ENCODE data around the gene PARVA.

The PARVA gene

DNA sequence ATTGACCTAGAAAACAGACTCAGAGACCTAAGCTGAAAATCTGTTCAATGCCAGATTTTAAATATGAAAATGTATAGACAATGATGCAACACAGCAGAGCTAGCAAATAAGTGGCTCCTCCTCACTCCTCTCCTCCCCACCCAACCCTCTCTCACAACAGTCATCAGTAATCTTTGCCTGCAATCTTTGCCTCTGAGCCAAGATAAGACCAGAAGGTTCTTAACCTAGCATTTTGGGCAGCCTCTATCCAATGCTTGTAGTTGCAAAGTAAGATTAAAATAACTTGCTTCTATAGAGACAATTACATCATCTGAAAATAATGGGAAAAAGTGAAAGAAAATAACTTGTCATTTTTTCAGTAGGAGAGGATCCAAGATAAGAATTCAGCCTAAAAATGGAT is 117.3 kb downstream of the PARVA start:
- DNase-seq (ENCODE audit: low read depth) = peak; percentile 27
- H3K4me3 ChIP-seq (ENCODE audit: low read length) = no peak overlapping the region
- TF ChIP-seq, protein P1, sequence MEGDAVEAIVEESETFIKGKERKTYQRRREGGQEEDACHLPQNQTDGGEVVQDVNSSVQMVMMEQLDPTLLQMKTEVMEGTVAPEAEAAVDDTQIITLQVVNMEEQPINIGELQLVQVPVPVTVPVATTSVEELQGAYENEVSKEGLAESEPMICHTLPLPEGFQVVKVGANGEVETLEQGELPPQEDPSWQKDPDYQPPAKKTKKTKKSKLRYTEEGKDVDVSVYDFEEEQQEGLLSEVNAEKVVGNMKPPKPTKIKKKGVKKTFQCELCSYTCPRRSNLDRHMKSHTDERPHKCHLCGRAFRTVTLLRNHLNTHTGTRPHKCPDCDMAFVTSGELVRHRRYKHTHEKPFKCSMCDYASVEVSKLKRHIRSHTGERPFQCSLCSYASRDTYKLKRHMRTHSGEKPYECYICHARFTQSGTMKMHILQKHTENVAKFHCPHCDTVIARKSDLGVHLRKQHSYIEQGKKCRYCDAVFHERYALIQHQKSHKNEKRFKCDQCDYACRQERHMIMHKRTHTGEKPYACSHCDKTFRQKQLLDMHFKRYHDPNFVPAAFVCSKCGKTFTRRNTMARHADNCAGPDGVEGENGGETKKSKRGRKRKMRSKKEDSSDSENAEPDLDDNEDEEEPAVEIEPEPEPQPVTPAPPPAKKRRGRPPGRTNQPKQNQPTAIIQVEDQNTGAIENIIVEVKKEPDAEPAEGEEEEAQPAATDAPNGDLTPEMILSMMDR (IDR thresholded peaks at IDR 0.05; ENCODE audit: insufficient read depth, low read depth, low read length, missing control alignments) = no peak

DNA sequence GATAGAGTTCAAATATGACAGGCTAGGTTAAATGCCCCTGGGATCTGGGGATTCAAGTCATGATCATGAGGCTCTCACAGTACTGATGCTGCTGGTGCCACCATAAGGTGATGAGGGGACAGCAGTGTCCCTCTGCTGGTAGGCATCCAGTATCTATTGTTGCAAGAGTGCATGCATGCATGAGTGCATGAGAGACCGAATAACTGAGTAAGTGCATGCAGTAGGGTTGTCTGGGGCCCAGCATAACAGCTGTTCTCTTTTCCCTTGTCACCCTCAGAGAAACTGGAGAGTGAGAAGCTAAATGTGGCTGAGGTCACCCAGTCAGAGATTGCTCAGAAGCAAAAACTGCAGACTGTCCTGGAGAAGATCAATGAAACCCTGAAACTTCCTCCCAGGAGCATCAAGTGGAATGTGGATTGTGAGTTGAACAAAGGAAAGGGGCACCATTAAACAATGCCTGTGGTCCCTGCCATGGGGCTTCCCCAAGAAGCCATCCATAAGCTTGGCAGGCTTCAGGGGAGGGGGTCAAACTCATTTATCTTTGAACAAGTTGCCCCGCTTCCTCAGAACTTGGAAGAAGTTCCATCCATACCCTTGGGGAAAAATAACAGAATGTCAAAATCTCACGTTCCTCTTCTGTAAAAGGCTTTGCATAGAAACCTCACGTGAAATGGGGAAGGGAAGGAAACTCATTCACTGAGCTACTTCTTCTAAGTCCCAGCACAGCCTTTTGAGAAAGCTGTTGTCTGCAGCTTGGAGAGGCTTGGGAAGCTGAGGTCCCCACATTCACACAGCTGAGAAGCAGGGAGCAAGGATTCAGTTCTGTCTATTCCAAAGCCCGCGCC is 119.0 kb downstream of the PARVA start:
- TF ChIP-seq, protein P1 (IDR thresholded peaks at IDR 0.05; ENCODE audit: insufficient read depth, low read depth, low read length, missing control alignments) = peak; percentile 22
- DNase-seq (ENCODE audit: low read depth) = no peak
- H3K4me3 ChIP-seq (ENCODE audit: low read length) = no peak overlapping the region

DNA sequence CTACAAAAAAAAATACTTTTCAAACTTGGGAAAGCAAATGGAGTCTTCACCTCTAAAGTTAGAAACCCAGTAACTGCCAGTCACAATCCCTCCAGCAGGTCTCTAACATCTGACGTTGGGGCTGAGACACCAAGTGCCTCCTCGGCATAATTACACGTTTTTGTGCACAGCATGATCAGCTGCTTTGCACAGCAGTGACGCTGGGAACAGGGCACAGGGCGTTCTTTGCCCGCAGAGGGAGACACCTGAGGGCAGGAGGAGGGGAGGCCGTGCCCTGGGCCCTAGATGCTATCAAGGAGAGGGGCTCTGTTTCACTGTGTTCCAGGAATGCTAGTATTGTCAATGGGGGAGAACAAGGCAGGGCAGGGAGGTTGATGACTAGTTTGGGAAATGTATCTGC is 120.1 kb downstream of the PARVA start:
- H3K4me3 ChIP-seq (ENCODE audit: low read length) = no peak overlapping the region
- TF ChIP-seq, protein P1 (IDR thresholded peaks at IDR 0.05; ENCODE audit: insufficient read depth, low read depth, low read length, missing control alignments) = no peak
- DNase-seq (ENCODE audit: low read depth) = no peak

DNA sequence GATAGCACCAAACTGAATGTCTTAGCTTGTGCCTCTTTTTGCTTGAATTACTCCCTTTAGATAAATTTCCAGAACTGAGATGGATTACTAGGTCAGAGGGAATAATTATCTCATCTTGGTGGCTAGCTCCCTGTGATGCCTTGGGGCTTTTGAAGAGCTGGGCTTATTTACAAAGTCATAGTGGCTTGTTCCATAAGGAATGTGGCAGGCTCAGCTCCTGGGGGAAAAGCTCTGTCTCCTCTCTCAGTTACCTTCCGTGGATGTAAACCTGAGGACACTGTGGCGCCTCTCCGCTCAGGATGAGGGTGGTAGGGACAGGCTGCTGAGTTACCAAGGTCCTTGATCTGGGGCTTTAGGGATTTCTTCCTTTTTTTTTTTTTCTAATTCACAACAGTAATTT is 121.7 kb downstream of the PARVA start:
- no peak overlapping the region for H3K4me3 ChIP-seq (ENCODE audit: low read length)
- DNase-seq (ENCODE audit: low read depth) = no peak
- TF ChIP-seq, protein P1 (IDR thresholded peaks at IDR 0.05; ENCODE audit: insufficient read depth, low read depth, low read length, missing control alignments) = no peak

DNA sequence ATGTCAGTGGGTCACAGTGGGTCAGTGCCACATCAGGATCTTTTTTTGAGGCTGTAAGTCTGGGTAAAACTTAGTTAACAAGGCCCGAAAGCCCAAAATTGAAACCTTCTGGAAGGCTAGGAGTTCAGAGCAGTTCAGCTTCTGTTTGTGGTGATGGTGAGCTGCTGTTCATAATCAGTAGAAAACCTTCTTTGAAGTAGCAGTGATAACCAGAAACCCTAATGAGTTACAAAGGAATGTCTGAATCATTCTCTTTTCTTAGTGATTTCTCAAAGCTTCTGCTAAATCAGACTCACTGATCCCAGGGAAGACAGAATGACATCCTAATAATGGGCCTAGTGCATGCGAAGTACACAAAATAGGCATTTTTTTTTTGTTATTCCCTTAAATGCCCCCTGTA is 124.7 kb downstream of the PARVA start:
- no peak overlapping the region for H3K4me3 ChIP-seq (ENCODE audit: low read length)
- DNase-seq (ENCODE audit: low read depth) = no peak
- TF ChIP-seq, protein P1 (IDR thresholded peaks at IDR 0.05; ENCODE audit: insufficient read depth, low read depth, low read length, missing control alignments) = no peak

DNA sequence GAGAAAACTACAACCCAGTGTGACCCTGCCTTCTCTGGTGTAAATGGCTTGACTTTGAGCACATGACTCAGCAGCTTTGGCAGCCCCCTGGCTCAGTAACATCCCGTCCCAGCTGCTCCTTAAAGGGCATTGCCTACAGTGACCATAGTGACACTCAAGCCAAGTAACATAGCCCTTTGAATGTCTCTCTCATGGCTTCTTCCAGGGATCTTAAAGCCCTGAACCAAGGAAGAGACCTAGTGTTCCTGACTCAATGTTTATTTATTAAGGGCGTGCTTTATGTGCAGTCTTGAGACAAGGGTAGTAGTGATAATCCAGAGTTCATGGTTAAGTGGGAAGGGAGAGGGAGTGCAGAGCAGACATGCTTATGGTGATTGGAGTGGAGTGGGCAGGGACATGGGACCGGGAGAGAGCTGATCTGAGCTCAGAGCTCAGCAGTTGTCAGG is 125.7 kb downstream of the PARVA start:
- TF ChIP-seq, protein P1 (IDR thresholded peaks at IDR 0.05; ENCODE audit: insufficient read depth, low read depth, low read length, missing control alignments) = no peak
- no peak for DNase-seq (ENCODE audit: low read depth)
- no peak overlapping the region for H3K4me3 ChIP-seq (ENCODE audit: low read length)

DNA sequence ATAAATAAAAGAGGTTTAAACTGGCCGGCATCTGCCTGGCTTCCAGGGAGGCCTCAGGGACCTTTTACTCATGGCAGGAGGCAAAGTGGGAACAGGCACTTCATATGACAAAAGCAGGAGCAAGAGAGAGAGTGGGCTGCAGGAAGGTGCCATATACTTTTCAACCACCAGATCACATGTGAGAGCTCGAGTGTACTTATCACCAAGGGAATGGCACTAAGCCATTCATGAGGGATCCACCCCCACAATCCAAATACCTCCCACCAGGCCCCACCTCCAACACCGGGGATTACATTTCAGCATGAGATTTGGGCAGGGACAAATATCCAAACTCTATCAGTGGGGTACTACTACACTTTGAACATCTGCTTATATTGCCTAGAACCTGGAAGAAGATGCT is 126.5 kb downstream of the PARVA start:
- no peak overlapping the region for H3K4me3 ChIP-seq (ENCODE audit: low read length)
- TF ChIP-seq, protein P1 (IDR thresholded peaks at IDR 0.05; ENCODE audit: insufficient read depth, low read depth, low read length, missing control alignments) = no peak
- no peak for DNase-seq (ENCODE audit: low read depth)
